NCI-H1105 (cell line): Measurements from ENCODE around the gene CLEC3B.

Experiments
- DNase-seq: peaks from one replicate; lab custom pipeline; 2025; lab: John Stamatoyannopoulos, UW

CLEC3B gene

DNA sequence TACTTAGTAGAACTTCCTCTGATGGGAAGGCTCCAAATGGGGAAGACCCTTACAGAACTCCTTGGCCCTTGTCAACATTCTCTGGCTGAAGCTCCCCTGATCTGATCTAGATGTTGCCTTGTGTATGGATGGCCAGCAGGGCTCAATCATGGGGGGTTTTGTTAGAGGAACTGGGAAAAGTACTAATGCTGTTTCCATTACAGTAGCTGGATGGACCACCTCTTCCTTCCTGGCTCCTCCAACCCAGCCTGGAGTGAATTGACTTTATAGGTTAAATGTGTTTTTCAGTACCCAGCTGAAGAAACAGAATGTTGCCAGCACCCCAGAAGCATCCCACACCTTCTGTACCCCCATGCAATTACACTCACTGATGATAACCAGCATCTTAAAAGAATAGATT is 22.7 kb upstream of the CLEC3B start:
- DNase-seq, result no peak

DNA sequence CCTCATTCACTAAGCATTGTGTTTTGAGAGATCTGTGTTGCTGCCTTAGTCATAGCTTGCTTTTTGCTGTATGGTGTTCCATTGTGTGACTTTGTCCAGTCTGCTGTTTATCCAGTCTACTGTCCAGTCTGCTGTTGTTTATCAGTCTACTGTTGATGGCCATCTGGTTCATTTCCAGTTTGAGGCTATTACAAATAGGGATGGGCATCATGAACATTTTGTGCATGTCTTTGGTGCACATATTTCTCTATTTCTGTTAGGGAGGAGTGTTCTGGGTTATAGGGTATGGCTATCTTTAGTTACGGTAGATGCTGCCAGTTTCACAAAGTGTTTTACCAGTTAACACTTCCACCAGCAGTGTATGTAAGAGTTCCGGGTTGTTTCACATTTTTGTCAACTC is 22.2 kb upstream of the CLEC3B start:
- DNase-seq, result no peak

DNA sequence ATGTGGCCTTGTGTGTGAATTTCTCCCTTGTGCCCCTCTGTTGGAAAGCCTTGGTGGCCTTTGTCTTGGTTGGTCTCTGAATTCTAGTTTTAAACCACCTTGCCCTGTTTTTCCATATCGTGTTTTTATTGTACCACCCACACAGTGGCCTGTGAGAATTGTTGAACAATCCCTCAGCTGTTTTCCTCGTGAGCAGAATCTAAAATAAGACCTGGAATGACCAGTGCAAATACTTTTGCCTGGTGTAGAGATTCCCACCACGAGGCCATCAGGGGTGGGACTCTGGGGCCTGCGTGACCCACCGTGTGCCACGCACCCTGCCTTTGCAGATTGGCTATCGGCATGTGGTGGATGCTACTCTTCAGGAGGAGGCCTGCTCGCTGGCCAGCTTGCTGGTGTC is 19.0 kb upstream of the CLEC3B start:
- no peak for DNase-seq

DNA sequence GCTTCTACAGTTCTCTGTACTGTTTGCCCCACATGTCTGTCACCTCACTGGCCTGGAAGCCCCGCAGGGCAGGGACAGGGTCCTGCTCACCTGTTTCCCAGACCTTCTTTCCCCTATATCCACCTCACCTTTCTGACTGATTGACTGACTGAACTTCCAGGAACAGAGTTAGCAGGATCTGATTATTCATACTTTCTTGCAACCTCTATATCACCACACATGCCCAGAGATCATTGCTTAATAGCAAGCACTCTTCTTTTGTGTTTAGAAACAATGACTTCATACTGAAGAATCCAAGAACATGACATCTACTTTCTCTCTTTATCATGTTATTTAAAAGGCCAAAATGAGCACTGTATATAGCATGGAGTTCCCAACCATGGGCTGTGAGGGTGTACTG is 18.0 kb upstream of the CLEC3B start:
- no peak for DNase-seq

DNA sequence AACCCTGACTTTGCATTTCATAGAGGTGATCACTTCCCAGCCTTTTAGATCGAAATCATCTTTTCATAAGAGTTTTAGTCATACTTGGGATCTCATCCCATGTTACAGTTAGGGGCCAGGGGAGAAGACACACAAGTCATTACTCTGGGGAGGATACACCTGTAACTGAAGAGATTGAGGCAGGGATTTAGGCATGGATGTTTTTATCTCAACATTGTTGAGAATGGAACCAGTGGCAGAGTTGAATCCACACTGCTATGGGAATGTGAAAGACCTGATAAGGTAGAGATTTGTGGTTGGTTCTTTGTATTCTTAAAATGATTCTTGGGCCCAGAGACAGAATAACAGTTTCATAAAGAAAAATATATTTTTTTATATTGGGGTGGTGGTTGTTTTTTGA is 16.2 kb upstream of the CLEC3B start:
- DNase-seq, result no peak

DNA sequence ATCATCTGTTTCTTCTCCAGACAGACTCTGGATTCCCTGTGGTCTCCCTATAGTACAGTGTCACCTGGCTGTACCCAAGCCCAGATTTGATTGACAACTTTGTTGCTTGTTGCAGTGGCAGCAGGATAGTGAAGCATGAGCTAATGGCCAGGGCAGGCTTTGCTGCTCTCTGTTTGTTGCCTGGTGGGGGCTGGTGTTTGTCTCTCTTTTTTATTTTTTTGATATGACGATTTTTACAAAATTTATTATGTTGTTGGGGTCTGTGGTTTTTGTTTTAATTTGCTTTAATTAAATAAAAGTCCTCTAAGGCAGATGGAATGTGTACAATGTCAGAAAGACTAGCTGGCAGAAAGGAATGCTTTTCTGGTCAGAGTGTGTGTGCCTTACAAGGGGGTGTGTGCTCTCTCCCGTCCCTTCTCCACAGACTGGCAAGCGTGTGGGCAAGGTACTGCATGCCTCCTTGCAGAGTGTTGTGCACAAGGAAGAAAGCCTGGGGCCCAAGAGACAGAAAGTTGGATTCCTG is 15.2 kb upstream of the CLEC3B start:
- DNase-seq, result no peak

DNA sequence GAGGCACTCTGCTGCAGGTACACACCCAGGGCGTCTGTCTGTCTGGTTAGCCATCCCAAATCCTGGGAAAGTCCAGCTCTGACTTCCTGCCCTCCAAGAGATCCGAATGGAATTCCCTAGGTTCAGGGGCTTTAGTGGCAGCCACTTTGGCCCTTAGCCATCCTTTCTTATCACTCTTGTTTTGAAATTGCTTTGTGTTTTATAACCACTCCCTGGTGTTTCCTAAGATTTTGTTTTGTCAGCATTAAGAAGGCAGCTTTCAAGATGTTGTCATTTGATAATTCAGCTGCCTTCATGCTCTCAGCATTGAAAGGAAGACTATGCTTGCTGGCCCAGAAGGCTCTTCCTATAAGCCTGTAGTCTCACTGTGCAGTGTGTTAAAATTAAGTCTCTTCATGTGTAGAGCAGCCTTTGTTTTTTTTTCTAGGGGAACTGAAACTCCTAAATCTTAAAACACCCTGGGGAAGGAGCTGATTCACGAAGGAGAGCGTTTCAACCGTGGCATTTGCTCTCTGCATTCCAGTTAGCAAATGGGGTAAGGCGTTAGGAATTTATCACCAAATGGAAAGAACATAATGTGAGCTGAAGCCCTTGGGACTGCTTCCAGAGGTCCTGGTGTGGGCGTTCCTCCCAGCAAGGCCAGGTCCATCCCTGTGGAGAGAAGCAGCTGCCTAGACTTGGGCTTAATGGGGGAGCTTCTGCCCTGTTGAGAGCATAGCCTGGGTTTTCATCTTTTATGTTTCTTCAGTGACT is 14.2 kb upstream of the CLEC3B start:
- no peak for DNase-seq

DNA sequence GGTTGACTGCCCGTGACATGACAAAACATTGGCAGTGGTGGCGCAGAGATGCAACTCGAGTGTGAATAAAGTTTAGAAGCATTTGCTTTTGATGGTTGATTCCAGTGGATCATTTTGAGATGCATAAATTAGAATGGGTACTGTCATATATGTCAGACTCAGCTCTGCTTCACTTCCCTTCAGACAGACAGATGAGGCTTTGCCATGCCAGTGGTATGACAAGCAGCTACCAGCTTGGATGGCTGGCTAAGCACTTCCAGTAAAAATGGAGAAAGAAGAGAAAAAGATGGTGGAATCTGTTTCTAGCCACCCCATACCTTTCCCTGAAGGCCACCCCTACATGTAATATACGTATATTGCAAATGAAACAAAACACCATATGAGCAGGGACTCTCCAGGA is 13.5 kb upstream of the CLEC3B start:
- no peak for DNase-seq

DNA sequence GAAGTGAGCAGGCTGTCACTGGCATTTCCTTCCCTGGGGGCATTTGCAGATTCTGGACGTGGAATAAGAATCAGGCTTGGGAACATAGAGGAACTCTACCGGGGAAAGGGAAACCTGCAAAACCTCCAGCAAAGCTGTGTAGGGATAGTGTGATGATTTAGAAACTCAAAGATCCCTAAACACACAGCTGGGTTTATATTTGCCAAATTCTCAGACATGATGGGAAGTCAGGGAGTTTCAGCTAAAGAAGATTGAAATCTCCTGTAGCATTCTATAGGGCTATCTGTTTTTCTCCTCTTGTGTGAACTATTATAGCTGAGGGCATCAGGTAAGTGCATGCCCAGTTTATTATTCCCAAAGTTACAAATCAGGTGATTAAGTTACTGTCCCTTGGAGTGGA is 9.2 kb upstream of the CLEC3B start:
- DNase-seq, result no peak

DNA sequence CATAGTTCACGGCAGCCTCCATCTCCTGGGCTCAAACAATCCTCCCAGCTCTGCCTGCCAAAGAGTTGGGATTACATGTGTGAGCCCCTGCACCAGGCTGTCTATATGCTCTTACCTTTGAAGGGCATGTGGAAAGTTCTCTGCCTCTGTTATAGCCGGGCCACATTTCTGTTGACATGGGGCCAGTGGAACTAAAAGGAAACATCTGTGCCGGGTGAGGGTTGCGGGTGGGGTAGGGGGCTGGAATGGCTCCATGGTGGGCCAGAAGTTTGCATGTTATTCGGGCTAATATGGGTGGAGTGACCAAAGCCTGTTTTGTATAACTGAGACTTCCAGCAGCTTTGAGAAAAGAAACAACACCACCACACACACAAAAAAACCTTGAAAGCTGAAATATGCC is 8.3 kb upstream of the CLEC3B start:
- no peak for DNase-seq

DNA sequence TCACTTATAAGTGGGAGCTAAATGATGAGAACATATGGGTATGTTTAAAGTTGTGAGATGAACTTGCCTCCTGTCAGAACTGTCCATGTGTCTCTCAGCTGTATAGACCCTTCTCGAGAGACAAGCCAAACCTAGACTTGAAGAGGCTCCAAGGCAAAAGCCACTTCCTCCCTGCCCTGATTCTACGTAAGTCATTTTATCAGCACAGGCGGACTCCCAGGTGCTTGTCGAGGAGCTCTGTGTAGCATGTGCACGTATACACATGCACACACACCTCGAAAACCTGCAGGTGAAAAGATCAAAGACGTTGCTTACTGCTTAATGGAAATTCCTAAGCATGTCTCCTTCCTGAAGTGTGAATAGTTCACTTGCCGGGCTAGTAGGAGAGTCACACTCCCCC is 5.6 kb upstream of the CLEC3B start:
- DNase-seq, result no peak

DNA sequence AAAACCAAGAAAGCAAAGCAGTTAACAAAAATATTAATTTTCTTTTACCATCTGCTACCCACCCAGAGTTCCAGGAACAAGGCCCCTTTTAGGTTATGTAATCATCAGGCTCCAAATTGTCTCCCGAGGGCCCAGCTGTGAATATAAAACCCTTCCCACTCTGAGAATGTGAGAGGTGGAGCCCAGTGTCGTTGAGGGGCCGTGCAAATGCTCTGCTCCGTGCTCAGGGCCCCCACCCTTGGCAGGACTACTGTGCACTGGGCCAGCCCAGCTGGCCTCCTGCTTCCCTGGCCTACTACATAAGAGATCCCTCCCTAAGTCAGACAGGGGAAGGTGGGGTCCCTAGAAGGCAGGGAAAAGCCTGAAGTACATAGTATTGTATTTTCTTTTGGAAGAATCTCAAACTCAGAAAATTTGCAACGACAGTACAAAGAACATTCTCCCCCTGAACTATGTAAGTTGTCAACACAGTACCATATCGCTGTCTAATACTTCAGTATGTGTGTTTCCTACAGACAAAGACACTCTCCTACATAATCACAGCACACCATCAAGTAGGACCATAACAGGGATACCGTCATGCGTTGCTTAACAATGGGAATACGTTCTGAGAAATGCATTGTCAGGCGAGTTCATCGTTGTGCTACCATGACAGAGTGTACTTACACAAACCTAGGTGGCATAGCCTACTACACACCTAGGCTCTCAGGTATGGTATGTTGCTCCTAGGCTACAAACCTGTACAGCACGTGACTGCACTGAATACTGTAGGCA is 4.4 kb upstream of the CLEC3B start:
- DNase-seq, result no peak

DNA sequence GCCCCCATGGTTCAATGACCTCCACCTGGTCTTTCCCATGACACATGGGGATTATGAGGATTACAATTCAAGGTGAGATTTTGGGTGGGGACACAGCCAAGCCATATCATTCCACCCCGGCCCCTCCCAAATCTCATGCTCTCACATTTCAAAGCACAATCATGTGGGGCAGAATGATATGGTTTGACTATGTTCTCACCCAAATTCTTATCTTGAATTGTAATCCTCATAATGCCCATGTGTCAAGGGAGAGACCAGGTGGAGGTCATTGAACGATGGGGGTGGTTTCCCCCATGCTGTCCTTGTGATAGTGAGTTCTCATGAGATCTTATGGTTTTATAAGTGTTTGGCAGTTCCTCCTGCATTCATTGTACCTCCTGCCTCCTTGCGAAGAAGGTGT is 2.4 kb upstream of the CLEC3B start:
- DNase-seq, result no peak

DNA sequence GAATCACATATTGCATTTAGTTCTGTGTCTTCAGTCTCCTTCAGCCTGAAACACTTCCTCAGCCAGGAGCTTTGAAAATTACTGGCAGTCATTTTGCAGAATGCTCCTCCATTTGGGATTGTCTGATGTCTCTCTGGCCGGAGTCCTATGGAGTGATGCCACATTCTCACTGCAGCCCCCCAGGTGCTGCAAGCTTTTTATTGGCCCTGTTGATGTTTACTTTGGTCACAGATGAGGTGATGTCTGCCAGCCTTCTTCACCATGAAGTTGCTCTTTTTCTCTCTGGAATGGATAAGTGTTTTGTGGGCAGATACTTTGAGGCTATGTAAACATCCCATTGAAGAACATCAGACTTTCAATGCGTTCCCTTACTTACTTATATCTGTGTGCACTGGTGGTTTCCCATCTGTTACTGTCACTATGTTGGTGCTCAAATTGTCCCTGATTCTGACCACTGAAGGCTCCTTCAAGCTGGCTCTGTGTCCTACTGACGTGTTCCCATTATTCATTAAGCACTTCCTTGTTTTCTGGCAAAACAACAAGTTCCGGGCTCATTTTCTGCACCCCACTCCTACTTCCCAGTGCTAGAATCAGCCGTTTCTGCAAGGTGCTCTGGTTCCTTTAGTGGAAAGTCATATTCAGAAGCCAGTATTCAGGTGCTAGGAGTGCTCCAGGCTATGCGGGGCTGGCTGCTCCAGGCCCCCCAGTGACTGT is 1.4 kb upstream of the CLEC3B start:
- no peak for DNase-seq

DNA sequence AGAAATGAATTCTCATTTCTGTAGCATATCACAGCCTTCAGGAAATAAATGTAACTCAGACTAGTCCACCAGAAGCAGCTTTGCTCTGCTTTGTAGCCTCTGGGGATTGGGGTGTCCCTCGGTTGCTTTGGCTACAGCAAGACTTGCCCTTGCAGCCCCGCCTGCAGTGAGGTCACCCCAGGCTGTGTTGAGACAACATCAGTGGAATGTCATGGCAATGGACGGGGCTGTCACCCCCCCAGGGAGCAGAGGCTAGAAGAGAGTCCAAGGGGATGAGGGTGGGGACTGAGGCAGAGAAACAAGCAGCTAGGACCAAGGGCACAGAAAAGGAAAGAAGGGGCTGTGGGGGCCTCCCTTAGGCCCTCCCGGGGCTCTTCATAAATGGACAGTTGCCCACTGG is 854 bp downstream of the CLEC3B start:
- DNase-seq, result no peak

DNA sequence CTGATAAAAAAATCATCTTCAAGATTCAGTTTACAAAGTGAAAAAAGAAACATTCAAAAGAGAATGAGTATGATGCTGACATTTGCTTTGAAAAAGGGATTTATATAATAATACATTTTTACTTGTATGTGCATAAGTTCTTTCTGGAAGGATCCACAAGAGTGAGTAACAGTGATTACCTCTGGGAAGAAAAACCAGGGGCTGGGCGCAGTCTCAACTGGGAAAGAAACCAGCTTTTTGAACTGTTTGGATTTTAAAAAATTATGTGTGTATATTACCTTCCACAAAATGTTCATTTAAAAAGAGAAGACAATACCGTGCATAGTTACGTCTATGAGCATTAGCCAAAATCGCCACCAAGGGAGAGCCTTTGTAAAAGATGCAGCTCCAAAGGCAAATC is 1.3 kb downstream of the CLEC3B start:
- DNase-seq, result no peak

DNA sequence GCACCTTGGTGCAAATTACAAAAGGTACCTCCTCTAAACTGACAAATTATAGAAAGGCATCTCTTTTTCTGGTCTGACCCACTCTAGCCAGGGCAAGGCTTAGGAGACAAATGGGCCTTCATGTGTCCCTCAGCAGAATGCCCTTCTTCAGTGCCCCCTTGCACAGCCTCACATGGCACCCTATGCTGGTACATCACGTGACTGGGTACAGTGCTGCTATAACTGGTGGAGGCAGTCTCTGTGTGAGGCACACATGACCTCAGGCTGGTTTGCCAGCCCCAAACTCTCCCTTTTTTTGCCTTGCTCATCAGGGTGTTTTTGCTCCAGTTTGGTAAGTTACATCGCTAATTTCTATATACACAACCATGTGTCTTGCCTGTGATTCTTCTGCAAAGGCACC is 3.1 kb downstream of the CLEC3B start:
- no peak for DNase-seq

DNA sequence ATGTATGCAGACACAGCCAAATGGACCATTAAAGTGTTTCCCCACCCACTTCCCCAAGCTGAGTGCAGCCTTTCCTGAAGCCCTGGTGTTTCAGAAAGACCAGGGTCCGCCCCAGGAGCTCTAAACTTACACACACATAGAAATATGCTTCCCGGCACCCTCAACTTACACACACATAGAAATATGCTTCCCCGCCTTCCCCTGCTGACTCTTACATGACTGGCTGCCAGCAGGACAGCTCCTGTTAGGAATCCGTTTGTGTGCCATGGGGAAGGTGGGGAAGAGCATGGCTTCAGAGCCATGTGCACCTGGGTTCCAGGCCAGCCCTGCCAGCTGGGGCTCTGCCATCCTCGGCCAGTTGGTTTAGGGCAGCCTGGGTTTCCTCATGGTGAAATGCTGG is 3.6 kb downstream of the CLEC3B start:
- no peak for DNase-seq

DNA sequence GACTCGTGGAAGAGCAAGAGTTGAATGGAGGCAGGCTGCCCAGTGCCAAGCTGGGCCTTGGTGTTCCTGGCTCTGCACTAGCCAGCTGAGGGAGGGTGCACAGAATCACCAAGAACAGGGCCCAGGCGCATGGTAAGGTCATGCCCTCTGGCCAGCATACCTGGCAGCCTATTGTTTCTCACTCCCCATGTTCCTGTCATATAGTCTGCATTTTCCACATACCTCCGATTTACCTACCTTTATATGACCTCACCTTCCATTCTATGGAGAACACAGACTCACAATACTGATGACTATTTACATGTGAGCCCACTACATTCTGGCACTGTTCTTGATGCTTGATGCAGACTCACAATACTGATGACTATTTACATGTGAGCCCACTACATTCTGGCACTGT is 5.4 kb downstream of the CLEC3B start:
- DNase-seq, result no peak

DNA sequence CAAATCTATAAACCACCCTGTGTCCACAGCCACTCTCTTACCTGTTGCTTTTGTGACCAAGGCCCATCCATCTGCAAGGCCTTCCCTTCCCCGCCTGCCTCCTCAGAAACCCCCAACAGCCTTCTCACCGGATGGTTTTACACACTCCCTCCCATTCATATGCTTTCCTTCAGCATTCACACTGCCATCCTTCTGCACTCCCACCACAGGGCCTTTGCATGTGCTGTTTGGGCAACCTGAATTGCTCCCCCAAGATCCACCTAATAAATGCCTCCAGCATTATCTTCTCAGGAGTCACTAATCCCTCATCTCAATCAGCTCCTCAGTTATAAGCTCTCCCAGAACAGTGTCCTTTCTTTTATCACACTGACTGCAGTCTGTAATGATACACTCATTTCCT is 6.0 kb downstream of the CLEC3B start:
- DNase-seq, result no peak

DNA sequence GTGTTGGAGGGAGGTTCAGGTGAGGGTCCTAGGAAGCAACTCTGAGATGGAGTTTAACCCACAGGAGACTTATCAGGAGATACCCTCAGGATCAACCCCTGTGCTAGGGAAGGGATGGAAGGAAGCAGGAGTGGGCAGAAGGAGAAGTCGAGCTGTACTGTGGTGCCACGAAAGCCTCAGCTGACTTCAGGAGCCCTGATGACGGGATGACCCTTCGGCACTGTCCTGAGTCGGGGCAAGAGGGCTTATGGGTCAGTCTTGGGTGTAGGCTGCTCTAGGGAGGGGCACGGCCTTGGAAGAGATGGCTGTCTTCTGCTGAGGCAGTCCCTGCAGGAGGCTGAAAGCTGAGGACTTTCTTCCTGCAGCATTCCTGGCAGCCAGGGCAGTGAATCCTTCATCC is 7.7 kb downstream of the CLEC3B start:
- no peak for DNase-seq

DNA sequence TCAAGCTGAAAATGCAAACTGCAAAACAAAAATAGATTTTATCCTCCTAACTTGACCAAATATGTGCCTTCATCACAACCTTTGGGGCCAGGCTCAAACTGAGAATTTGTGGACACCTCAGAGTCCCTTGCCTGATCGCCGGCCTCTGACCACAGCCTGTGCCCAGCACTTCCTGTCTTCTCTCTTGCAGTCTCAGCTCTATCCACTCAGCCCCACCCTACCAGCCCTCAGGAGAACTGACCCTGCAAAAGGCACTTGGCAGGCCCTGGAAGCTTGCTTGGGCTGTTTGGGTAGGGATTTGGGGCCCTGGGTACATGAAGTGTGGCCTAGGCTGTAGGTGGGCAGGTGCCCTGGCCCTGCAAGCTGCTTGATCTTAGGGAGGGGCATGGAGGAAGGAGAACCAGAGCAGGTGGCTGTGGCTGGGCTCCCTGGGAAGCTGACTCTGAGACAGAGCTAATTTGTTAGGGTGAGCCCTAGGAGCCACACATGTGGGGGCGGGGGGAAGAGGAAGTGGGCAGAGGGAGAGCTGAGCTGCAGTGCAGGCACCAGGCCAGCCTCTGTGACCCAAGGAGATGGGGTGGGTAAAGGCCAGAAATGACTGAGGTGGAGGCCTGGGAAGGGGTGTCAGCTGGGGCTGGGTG is 8.6 kb downstream of the CLEC3B start:
- no peak for DNase-seq
